ENCODE results near the gene RMI1. TPM values are rescaled to one million over a fixed set of nuclear protein-coding genes. Genes with fewer than 3 reads are reported as not detected.
A peak's percentile ranks its signal among the peaks of the same experiment; 100 is the strongest.

RMI1 gene
- total and polyA plus RNA-seq, 8 donors = 3.2 to 20.5 (median 5.1) TPM; not detected in 2

DNA sequence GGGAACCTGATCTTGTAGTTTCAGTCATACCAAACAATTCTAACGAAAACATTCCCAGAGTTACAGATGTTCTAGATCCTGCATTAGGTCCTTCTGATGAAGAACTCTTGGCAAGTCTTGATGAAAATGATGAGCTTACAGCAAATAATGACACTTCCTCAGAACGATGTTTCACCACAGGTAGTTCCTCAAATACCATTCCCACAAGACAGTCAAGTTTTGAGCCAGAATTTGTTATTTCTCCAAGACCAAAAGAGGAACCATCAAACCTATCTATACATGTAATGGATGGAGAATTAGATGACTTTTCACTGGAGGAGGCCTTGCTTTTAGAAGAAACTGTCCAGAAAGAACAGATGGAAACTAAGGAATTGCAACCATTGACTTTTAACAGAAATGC, 21.0 kb downstream of the RMI1 start:
- no peak overlapping the region for H3K27ac ChIP-seq
- no peaks in the 10 kb centered on the region for H3K27me3 ChIP-seq
- TF ChIP-seq POLR2AphosphoS5 (IDR thresholded peaks at IDR 0.05) (no peak), POLR2A (IDR thresholded peaks at IDR 0.05) (no peak), EP300 (IDR thresholded peaks at IDR 0.05) (no peak)
- TF ChIP-seq, protein P1, sequence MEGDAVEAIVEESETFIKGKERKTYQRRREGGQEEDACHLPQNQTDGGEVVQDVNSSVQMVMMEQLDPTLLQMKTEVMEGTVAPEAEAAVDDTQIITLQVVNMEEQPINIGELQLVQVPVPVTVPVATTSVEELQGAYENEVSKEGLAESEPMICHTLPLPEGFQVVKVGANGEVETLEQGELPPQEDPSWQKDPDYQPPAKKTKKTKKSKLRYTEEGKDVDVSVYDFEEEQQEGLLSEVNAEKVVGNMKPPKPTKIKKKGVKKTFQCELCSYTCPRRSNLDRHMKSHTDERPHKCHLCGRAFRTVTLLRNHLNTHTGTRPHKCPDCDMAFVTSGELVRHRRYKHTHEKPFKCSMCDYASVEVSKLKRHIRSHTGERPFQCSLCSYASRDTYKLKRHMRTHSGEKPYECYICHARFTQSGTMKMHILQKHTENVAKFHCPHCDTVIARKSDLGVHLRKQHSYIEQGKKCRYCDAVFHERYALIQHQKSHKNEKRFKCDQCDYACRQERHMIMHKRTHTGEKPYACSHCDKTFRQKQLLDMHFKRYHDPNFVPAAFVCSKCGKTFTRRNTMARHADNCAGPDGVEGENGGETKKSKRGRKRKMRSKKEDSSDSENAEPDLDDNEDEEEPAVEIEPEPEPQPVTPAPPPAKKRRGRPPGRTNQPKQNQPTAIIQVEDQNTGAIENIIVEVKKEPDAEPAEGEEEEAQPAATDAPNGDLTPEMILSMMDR (IDR thresholded peaks at IDR 0.05) = no peak
- peaks cover 5 to 19% (median 13%) of the 10 kb centered on the region in 4 donors for H3K4me1 ChIP-seq
- DNase-seq = no peak
- 83 to 96% (median 89%) methylated on average over 2 of the region's 2 CpGs for WGBS, 5 donors
- intact Hi-C loops (cut with DNase I; ENCODE audit: low total_unique reads) = no loop called here
- no peak overlapping the region for H3K4me3 ChIP-seq
- H3K9me3 ChIP-seq = no peaks in the 10 kb centered on the region
- H3K36me3 ChIP-seq = peaks cover 0 to 5% (median 0%) of the 10 kb centered on the region in 4 donors

DNA sequence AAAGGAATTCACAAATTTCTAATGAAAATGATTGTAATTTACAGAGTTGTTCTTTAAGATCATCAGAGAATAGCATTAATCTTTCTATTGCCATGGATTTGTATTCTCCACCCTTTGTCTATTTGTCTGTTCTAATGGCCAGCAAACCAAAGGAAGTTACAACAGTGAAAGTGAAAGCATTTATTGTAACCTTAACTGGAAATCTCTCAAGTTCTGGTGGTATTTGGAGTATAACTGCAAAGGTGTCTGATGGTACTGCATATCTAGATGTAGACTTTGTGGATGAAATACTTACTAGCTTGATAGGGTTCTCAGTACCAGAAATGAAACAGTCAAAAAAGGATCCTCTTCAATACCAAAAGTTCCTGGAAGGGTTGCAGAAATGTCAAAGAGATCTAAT, 21.7 kb downstream of the RMI1 start:
- intact Hi-C loops (cut with DNase I; ENCODE audit: low total_unique reads) = no loop called here
- H3K4me3 ChIP-seq = no peak overlapping the region
- no peak for TF ChIP-seq POLR2AphosphoS5 (IDR thresholded peaks at IDR 0.05)
- TF ChIP-seq, protein P1 (IDR thresholded peaks at IDR 0.05) = no peak
- TF ChIP-seq POLR2A (IDR thresholded peaks at IDR 0.05) = no peak
- no peak for TF ChIP-seq EP300 (IDR thresholded peaks at IDR 0.05)
- peaks cover 0 to 5% (median 0%) of the 10 kb centered on the region in 4 donors for H3K36me3 ChIP-seq
- DNase-seq = peak in 1 of 2 donors; percentile 16
- no peaks in the 10 kb centered on the region for H3K9me3 ChIP-seq
- H3K27me3 ChIP-seq = no peaks in the 10 kb centered on the region
- H3K4me1 ChIP-seq = peaks cover 5 to 18% (median 11%) of the 10 kb centered on the region in 4 donors
- peak overlapping the region in 2 of 5 donors; percentile 24 to 63 for H3K27ac ChIP-seq

DNA sequence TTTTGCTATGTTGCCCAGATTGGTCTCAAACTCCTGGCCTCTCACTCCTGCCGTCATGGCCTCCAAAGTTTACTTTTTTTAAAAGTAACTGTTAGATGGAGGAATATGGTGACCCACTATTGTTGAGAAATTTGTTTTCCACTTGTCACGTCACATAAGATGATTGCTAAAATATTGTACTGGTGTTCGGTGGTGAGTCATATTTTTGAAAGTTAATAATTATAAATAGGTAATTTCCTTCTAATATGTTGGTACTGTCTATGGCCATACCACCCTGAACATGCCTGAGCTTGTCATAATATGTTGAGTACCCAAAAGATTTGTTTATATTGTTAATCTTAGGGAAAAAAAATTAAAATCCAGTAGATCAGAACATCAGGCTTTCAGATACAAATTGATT, 22.6 kb downstream of the RMI1 start:
- 90 to 99% (median 94%) methylated on average over 3 of the region's 3 CpGs for WGBS, 5 donors

DNA sequence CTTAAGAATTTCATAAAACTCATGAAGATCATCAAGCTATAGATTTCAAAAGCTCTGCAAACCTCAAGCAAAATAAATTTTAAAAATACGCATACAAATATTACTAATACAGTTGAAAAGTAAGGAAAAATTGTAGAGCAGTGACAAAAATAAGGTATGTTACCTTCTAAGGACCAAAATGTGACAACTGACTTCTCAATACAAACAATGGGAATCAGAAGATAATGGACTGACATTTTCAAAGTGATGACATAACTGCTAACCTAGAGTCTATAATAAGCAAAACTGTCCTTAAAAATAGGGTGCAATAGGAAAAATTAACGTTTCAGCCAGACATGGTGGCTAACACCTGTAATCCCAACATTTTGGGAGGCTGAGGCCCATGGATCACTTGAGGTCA, 27.1 kb downstream of the RMI1 start:
- no peak overlapping the region for H3K27ac ChIP-seq
- no peak overlapping the region for H3K4me3 ChIP-seq
- H3K36me3 ChIP-seq = no peaks in the 10 kb centered on the region
- intact Hi-C loops (cut with DNase I; ENCODE audit: low total_unique reads) = no loop called here
- no peaks in the 10 kb centered on the region for H3K27me3 ChIP-seq
- no peaks in the 10 kb centered on the region for H3K4me1 ChIP-seq
- TF ChIP-seq POLR2A (IDR thresholded peaks at IDR 0.05) = no peak
- no peak for TF ChIP-seq POLR2AphosphoS5 (IDR thresholded peaks at IDR 0.05)
- TF ChIP-seq EP300 (IDR thresholded peaks at IDR 0.05) = no peak
- TF ChIP-seq, protein P1 (IDR thresholded peaks at IDR 0.05) = no peak
- no peaks in the 10 kb centered on the region for H3K9me3 ChIP-seq
- DNase-seq = no peak
- WGBS, 5 donors = 94 to 98% (median 96%) methylated on average over 2 of the region's 2 CpGs

More for the DNA sequence above, 22.6 kb downstream of the RMI1 start:
- Histone ChIP-seq H3K27me3 (no peaks in the 10 kb centered on the region), H3K4me1 (peaks cover 0 to 18% (median 8%) of the 10 kb centered on the region in 4 donors), H3K9me3 (no peaks in the 10 kb centered on the region), H3K4me3 (no peak overlapping the region), H3K36me3 (peaks cover 0 to 5% (median 0%) of the 10 kb centered on the region in 4 donors), H3K27ac (no peak overlapping the region)
- intact Hi-C loops (cut with DNase I; ENCODE audit: low total_unique reads) = no loop called here
- TF ChIP-seq POLR2A (IDR thresholded peaks at IDR 0.05) (no peak), POLR2AphosphoS5 (IDR thresholded peaks at IDR 0.05) (no peak)
- no peak for DNase-seq

DNA sequence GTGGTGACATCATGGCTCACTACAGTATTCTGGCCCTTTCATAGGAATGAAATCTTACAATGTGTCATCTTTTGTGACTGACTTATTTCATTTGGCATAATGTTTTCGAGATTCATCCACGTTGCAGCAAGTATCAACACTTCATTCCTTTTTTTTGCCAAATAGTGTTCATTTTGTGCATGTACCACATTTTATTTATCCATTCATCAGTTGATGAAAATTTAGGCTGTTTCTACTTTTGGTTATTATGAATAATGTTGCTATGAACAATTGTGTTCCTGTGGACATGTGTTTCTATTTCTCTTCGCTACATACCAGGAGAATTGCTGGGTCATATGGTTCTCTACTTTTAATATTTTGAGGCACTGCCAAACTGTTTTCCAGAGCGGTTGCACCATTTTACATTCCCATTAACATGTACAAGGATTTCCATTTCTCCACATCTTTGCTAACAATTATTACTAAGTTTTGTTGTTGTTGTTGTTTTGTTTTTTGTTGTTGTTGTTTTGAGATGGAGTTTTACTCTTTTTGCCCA, 43.5 kb downstream of the RMI1 start:
- intact Hi-C loops (cut with DNase I; ENCODE audit: low total_unique reads) = no loop called here
- Histone ChIP-seq H3K4me3 (no peak overlapping the region), H3K36me3 (no peaks in the 10 kb centered on the region), H3K27me3 (no peaks in the 10 kb centered on the region), H3K4me1 (no peaks in the 10 kb centered on the region), H3K9me3 (no peaks in the 10 kb centered on the region), H3K27ac (no peak overlapping the region)
- WGBS, 5 donors = 69 to 96% (median 90%) methylated on average over 4 of the region's 4 CpGs
- TF ChIP-seq EP300 (IDR thresholded peaks at IDR 0.05) = no peak
- TF ChIP-seq POLR2A (IDR thresholded peaks at IDR 0.05) = no peak
- no peak for TF ChIP-seq POLR2AphosphoS5 (IDR thresholded peaks at IDR 0.05)
- TF ChIP-seq, protein P1 (IDR thresholded peaks at IDR 0.05) = no peak
- DNase-seq = no peak

All from stomach (tissue), 9 donors.